Neuronal stem cell (in vitro differentiated cells): ENCODE results near the gene UNK.
"Not testable (repeated sequence)": the region's sequence is repeated elsewhere in the genome, so short reads cannot be mapped to it uniquely, and the experiment has no call there.

ENCODE experiments used
- DNase-seq: peaks from one replicate; pipeline ENCODE4 v3.0.0-alpha.2; 2013; ENCODE audit warnings: low spot score
- H2AFZ ChIP-seq: one replicate; pipeline ENCODE4 v1.6.1; 2013; ENCODE audit warnings: mild to moderate bottlenecking, low read length, inconsistent platforms
- H2AK5ac ChIP-seq: 2 replicates; pipeline ENCODE4 v1.6.1; 2013; ENCODE audit warnings: low read depth, mild to moderate bottlenecking, inconsistent platforms, low read length, moderate library complexity, mixed read lengths
- H2BK120ac ChIP-seq: 2 replicates; pipeline ENCODE4 v1.6.1; 2013; ENCODE audit warnings: low read depth, mild to moderate bottlenecking, inconsistent platforms, low read length, moderate library complexity, mixed read lengths
- H2BK12ac ChIP-seq: one replicate; pipeline ENCODE4 v1.6.1; 2013; ENCODE audit warnings: low read length, inconsistent platforms
- H2BK15ac ChIP-seq: 2 replicates; pipeline ENCODE4 v1.6.1; 2013; ENCODE audit warnings: mild to moderate bottlenecking, low read length, inconsistent platforms, mixed read lengths
- H2BK5ac ChIP-seq: one replicate; pipeline ENCODE4 v1.6.1; 2013; ENCODE audit warnings: inconsistent platforms, mild to moderate bottlenecking, low read length, moderate library complexity
- H3K14ac ChIP-seq: one replicate; pipeline ENCODE4 v1.6.1; 2013; ENCODE audit warnings: low read length, inconsistent platforms
- H3K18ac ChIP-seq: 2 replicates; pipeline ENCODE4 v1.6.1; 2013; ENCODE audit warnings: low read length, inconsistent platforms
- H3K23ac ChIP-seq: 2 replicates; pipeline ENCODE4 v1.6.1; 2013; ENCODE audit warnings: low read depth, mild to moderate bottlenecking, mixed read lengths, low read length, inconsistent platforms; ENCODE audit not compliant: poor library complexity
- H3K27ac ChIP-seq: replicated peaks from 3 replicates; pipeline ENCODE4 v1.5.1; 2013; ENCODE audit warnings: low read length, inconsistent platforms
- H3K27me3 ChIP-seq, 3 experiments: 2 replicates each; pipeline ENCODE4 v1.6.1; 2013; ENCODE audit warnings: low read length in 3 of 3, mild to moderate bottlenecking in 2 of 3, inconsistent platforms in 1 of 3, low read depth in 1 of 3, mixed read lengths in 1 of 3, moderate library complexity in 1 of 3; ENCODE audit not compliant: control insufficient read depth in 3 of 3, insufficient read depth in 3 of 3
- H3K36me3 ChIP-seq, 2 donors: replicated peaks in 1 of 2; 2 replicates each; pipeline ENCODE4 v1.6.1; 2013; ENCODE audit warnings: low read length in 2 of 2; ENCODE audit not compliant: control insufficient read depth in 2 of 2, insufficient read depth in 2 of 2
- H3K4ac ChIP-seq: 2 replicates; pipeline ENCODE4 v1.6.1; 2013; ENCODE audit warnings: inconsistent platforms, mild to moderate bottlenecking, low read length, moderate library complexity
- H3K4me1 ChIP-seq, 2 donors: 1 replicate in 1 of 2; 2 replicates in 1 of 2; pipeline ENCODE4 v1.6.1; 2013; ENCODE audit warnings: low read length in 2 of 2, low read depth in 1 of 2; ENCODE audit not compliant: control insufficient read depth in 2 of 2, insufficient read depth in 1 of 2
- H3K4me2 ChIP-seq: one replicate; pipeline ENCODE4 v1.6.1; 2013; ENCODE audit warnings: mild to moderate bottlenecking, low read length, inconsistent platforms; ENCODE audit not compliant: insufficient read depth, poor library complexity, severe bottlenecking
- H3K4me3 ChIP-seq, 2 donors: 2 replicates each; pipeline ENCODE4 v1.5.1; 2013; ENCODE audit warnings: low read length in 2 of 2, mild to moderate bottlenecking in 2 of 2, inconsistent platforms in 1 of 2, moderate library complexity in 1 of 2
- H3K79me1 ChIP-seq: one replicate; pipeline ENCODE4 v1.6.1; 2013; ENCODE audit warnings: low read depth, mild to moderate bottlenecking, inconsistent platforms, low read length, moderate library complexity
- H3K9ac ChIP-seq: one replicate; pipeline ENCODE4 v1.6.1; 2013; ENCODE audit warnings: mild to moderate bottlenecking, low read depth, low read length, inconsistent platforms; ENCODE audit not compliant: poor library complexity
- H3K9me3 ChIP-seq, 2 donors: replicated peaks in 1 of 2; 2 replicates each; pipeline versions ENCODE3 to v1.6.1; 2013; ENCODE audit warnings: low read length in 2 of 2, mild to moderate bottlenecking in 2 of 2, inconsistent platforms in 1 of 2, low read depth in 1 of 2, mixed read lengths in 1 of 2, moderate library complexity in 1 of 2; ENCODE audit not compliant: control insufficient read depth in 2 of 2, insufficient read depth in 1 of 2
- H4K8ac ChIP-seq: one replicate; pipeline ENCODE4 v1.6.1; 2013; ENCODE audit warnings: low read depth, mild to moderate bottlenecking, inconsistent platforms, low read length, moderate library complexity
- H4K91ac ChIP-seq: one replicate; pipeline ENCODE4 v1.6.1; 2013; ENCODE audit warnings: low read length, low read depth, mild to moderate bottlenecking, inconsistent platforms; ENCODE audit not compliant: poor library complexity
- WGBS, 2 donors: extraction: QIAGEN DNeasy Blood & Tissue Kit; methylation state at CpG; one replicate each; pipeline ENCODE4 v1.1.7; 2013; ENCODE audit warnings: missing lambda C conversion rate in 2 of 2, mixed read lengths in 1 of 2; ENCODE audit not compliant: insufficient read length in 2 of 2, insufficient replicate concordance in 1 of 2; ENCODE audit errors: extremely low coverage in 2 of 2; 5-methylcytosine and 5-hydroxymethylcytosine counted together

Gene UNK

DNA sequence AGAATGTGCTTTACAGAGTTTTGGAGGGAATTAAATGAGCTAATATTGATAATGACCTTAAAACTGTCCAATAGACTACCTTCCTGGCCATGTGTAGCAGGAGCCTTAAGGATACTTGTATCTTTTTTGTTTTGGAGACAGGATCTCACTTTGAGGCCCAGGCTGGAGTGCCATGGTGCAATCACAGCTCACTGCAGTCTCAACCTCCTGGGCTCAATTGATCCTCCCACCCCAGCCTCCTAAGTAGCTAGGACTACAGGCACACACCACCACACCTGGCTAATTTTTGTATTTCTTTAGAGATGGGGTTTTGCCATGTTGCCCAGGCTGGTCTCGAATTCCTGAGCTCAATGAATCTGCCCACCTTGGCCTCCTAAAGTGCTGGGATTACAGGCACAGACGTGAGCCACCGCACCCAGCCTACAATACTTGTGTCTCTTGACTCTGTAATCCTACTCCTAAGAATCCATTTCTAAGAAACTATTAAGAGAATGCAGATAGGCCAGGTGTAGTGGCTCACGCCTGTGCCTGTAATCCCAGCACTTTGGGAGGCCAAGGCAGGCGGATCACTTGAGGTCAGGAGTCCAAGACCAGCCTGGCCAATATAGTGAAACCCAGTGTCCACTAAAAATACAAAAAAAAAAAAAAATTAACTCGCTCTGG, 24.5 kb upstream of the UNK start:
- WGBS, 2 donors: no CpG with 5 or more reads among the region's 6 CpGs
- H3K4ac ChIP-seq, H2BK12ac ChIP-seq: not testable (repeated sequence)

DNA sequence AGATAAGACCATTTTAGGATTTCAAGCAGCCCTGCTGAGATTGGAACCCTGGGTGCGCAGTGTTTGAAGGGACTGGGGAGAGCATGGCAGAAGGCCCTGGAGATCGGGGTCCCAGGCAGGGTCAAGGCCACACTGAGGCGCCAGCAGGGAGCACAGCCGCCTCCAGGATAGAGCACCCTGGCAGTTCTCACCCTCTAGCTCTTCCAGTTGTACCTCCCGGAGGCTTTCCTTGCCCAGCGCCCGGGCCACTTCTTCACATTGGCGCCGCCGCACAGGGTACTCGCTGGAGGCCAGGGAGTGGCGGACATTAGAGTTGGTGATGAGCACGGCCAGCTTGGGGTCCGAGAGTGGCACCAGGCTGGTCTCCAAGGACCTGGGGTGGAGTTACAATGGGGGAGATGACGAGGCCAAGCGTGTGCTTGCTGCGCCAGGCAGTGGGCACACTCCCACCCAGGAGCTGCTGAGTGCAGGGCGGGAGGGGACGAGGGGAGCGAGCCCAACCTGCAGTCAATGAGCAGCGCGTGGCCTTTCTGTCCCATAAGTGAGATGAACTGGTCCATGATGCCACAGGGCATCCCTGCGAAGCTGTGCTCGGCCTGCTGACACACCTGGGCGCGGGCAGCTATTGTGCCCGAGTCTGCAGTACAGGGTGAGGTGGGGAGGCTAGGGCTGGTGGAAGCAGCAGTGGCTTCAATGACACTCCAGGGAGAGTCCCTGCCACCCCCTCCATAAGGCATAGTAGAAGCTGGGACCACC, 21.9 kb upstream of the UNK start:
- H4K91ac ChIP-seq: no peak overlapping the region
- no peak overlapping the region for H3K14ac ChIP-seq
- H3K9me3 ChIP-seq: no peaks in the 10 kb centered on the region
- H4K8ac ChIP-seq: no peak overlapping the region
- no peak overlapping the region for H3K23ac ChIP-seq
- no peaks in the 10 kb centered on the region for H3K27me3 ChIP-seq
- H2BK12ac ChIP-seq: peak overlapping the region; percentile 43
- H3K4me2 ChIP-seq: no peak overlapping the region
- no peak overlapping the region for H3K9ac ChIP-seq
- no peak overlapping the region for H2BK120ac ChIP-seq
- peak overlapping the region; percentile 75 for H2BK5ac ChIP-seq
- no CpG with 5 or more reads among the region's 27 CpGs for WGBS, 2 donors
- H2AFZ ChIP-seq: no peak overlapping the region
- no peak overlapping the region for H3K4me3 ChIP-seq
- H3K18ac ChIP-seq: no peak overlapping the region
- peak overlapping the region; percentile 91 for H2AK5ac ChIP-seq
- H3K4ac ChIP-seq: no peak overlapping the region
- peak overlapping the region; percentile 57 for H2BK15ac ChIP-seq
- no peak overlapping the region for H3K27ac ChIP-seq
- H3K4me1 ChIP-seq: peaks cover 5% of the 10 kb centered on the region in 2 donors
- H3K79me1 ChIP-seq: no peaks in the 10 kb centered on the region
- no peaks in the 10 kb centered on the region for H3K36me3 ChIP-seq
- DNase-seq: no peak

More for the DNA sequence above, 24.5 kb upstream of the UNK start:
- not testable (repeated sequence) for H3K79me1 ChIP-seq, H2BK15ac ChIP-seq, H2BK120ac ChIP-seq, H4K8ac ChIP-seq, DNase-seq, H3K9me3 ChIP-seq, H3K27me3 ChIP-seq, H2AFZ ChIP-seq, H3K23ac ChIP-seq, H4K91ac ChIP-seq, H3K9ac ChIP-seq, H3K18ac ChIP-seq, H3K4me2 ChIP-seq, H3K14ac ChIP-seq, H3K4me3 ChIP-seq, H3K27ac ChIP-seq, H3K36me3 ChIP-seq, H2BK5ac ChIP-seq, H3K4me1 ChIP-seq, H2AK5ac ChIP-seq

DNA sequence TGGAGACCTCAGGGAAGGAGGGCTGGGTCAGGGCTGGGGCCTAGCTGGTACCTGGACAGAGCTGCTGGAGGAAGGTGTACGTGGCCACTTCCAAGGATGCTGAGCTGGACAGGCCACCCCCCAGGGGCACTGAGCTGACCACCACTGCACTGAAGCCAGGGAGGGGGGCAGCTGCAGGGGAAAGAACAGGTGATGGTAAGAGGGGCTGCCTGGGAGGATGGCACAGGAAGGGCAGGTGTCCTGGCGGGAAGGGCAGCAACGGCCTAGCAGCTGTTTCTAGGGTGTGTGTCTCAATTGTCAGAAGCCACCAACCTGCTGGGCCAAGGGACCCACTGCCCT, 21.4 kb upstream of the UNK start:
- Histone ChIP-seq H3K4me1 (peaks cover 5% of the 10 kb centered on the region in 2 donors), H2AFZ (no peak overlapping the region), H3K79me1 (no peaks in the 10 kb centered on the region), H3K9ac (no peak overlapping the region), H3K23ac (no peak overlapping the region), H3K27me3 (no peaks in the 10 kb centered on the region), H2BK12ac (peak overlapping the region; percentile 43), H3K18ac (peak overlapping the region; percentile 36), H2BK5ac (peak overlapping the region; percentile 75), H3K4me2 (no peak overlapping the region), H3K27ac (no peak overlapping the region), H3K36me3 (no peaks in the 10 kb centered on the region), H4K91ac (no peak overlapping the region), H2AK5ac (peak overlapping the region; percentile 91), H3K9me3 (no peaks in the 10 kb centered on the region), H2BK120ac (no peak overlapping the region), H3K4me3 (no peak overlapping the region), H3K14ac (no peak overlapping the region), H2BK15ac (peak overlapping the region; percentile 57), H4K8ac (no peak overlapping the region), H3K4ac (no peak overlapping the region)
- no peak for DNase-seq
- no CpG with 5 or more reads among the region's 3 CpGs for WGBS, 2 donors

DNA sequence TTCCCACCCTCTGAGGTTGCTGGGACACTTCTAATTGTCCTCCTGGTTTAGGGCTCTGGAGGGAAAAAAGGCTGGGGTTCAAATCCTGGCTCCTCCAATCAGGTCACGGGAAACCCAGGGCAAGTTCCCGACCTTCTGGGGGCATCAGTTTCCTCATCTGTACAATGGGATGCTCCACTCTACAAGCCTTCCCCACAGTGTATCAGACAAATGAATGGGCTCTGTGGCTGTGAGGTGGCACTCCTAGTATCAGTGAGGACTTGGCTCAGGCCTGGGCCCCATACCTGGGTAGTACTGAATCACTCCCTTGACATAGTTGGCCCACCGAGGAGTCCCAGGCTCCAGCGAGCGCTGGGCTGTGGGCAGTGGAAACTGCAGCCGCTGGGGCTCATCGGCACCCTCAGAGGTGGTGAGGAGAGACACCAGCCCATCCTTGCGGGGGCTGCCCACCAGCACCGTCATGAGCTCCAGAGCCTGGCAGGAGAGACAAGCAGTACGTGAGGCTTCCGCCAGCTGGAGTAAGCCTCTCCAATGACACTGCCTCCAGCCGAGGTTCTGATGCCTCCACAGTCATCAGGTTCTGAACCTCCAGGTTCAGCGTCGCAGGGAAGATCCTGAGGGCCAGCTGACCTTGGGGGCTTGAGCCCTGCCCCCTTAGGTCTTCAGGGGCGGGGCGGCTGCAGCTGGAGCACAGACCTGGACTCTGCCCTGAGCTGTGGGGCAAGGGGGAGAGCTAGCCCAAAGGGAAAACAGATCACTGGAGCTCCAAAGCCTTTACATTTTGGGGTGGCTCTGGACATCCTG, 20.8 kb upstream of the UNK start:
- H2BK5ac ChIP-seq: no peak overlapping the region
- H3K27me3 ChIP-seq: no peaks in the 10 kb centered on the region
- H3K18ac ChIP-seq: peak overlapping the region; percentile 98
- no CpG with 5 or more reads among the region's 16 CpGs for WGBS, 2 donors
- peak overlapping the region; percentile 54 to 86 for H3K4me3 ChIP-seq
- no peaks in the 10 kb centered on the region for H3K9me3 ChIP-seq
- no peak overlapping the region for H4K91ac ChIP-seq
- no peak overlapping the region for H3K9ac ChIP-seq
- H3K4me1 ChIP-seq: peaks cover 5% of the 10 kb centered on the region in 2 donors
- peak overlapping the region; percentile 93 for H3K4me2 ChIP-seq
- no peak overlapping the region for H3K4ac ChIP-seq
- no peak overlapping the region for H3K27ac ChIP-seq
- no peak for DNase-seq
- H3K23ac ChIP-seq: no peak overlapping the region
- peak overlapping the region; percentile 57 for H2BK15ac ChIP-seq
- no peak overlapping the region for H2BK120ac ChIP-seq
- peak overlapping the region; percentile 24 for H2AK5ac ChIP-seq
- no peak overlapping the region for H4K8ac ChIP-seq
- H3K79me1 ChIP-seq: no peaks in the 10 kb centered on the region
- peak overlapping the region; percentile 99 for H2AFZ ChIP-seq
- H2BK12ac ChIP-seq: no peak overlapping the region
- H3K14ac ChIP-seq: peak overlapping the region; percentile 99
- no peaks in the 10 kb centered on the region for H3K36me3 ChIP-seq
